HG02678 (cell line): Measurements from ENCODE around the gene AGO4.
A peak's percentile ranks its signal among the peaks of the same experiment; 100 is the strongest.
"Not testable (repeated sequence)": the region's sequence is repeated elsewhere in the genome, so short reads cannot be mapped to it uniquely, and the experiment has no call there.

Source experiments
- ATAC-seq: cut with Tn5 transposase; IDR thresholded peaks from one replicate; pipeline ENCODE4 v1.9.1; 2021; ENCODE audit warnings: mild to moderate bottlenecking, moderate library complexity; ENCODE audit not compliant: unreplicated experiment

Gene AGO4

GRCh38 chr1:35863136-35863535, 55.3 kb downstream of the AGO4 start:
- no peak for ATAC-seq

GRCh38 chr1:35863881-35864625, 56.2 kb downstream of the AGO4 start:
- ATAC-seq = no peak

GRCh38 chr1:35864813-35865212, 57.0 kb downstream of the AGO4 start:
- ATAC-seq = no peak

GRCh38 chr1:35866991-35867390, 59.2 kb downstream of the AGO4 start:
- no peak for ATAC-seq

- ATAC-seq = not testable (repeated sequence)
These were observed 61.6 kb downstream of the AGO4 start for GRCh38 chr1:35869245-35869950.

- ATAC-seq = no peak
These were observed 63.0 kb downstream of the AGO4 start for GRCh38 chr1:35870651-35871309.

GRCh38 chr1:35873243-35873750, 65.5 kb downstream of the AGO4 start:
- ATAC-seq = no peak

- not testable (repeated sequence) for ATAC-seq
These were observed 66.3 kb downstream of the AGO4 start for GRCh38 chr1:35874115-35874514.

- ATAC-seq = no peak
These were observed 69.2 kb downstream of the AGO4 start for GRCh38 chr1:35876988-35877387.

GRCh38 chr1:35881850-35882273, 74.0 kb downstream of the AGO4 start:
- no peak for ATAC-seq

GRCh38 chr1:35882586-35882944, 74.7 kb downstream of the AGO4 start:
- ATAC-seq = no peak

GRCh38 chr1:35882945-35883634, 75.3 kb downstream of the AGO4 start, which contains the start of gene AGO1:
AGO1 (plus strand) TSS chr1:35883209; CDS start chr1:35883422, 213 bp downstream.
- ATAC-seq = peak; percentile 90

- peak; percentile 17 for ATAC-seq
These were observed 75.9 kb downstream of the AGO4 start for GRCh38 chr1:35883635-35884101.

GRCh38 chr1:35884934-35885333, 77.1 kb downstream of the AGO4 start:
- ATAC-seq = no peak

GRCh38 chr1:35885961-35886558, 78.2 kb downstream of the AGO4 start:
- no peak for ATAC-seq

GRCh38 chr1:35886577-35887431, 79.0 kb downstream of the AGO4 start:
- ATAC-seq = no peak

GRCh38 chr1:35887508-35887907, 79.7 kb downstream of the AGO4 start:
- no peak for ATAC-seq

GRCh38 chr1:35888255-35888654, 80.4 kb downstream of the AGO4 start:
- ATAC-seq = no peak

- not testable (repeated sequence) for ATAC-seq
These were observed 81.2 kb downstream of the AGO4 start for GRCh38 chr1:35888981-35889380.
